Thyroid gland (tissue), 4 donors: ENCODE data around the gene UPP1.

Experiments
- POLR2A ChIP-seq, 2 donors: fragments of 450-650 bp; IDR thresholded peaks; one replicate each; pipeline ENCODE4 v1.6.1; 2017; ENCODE audit warnings: antibody characterized with exemption in 2 of 2, mild to moderate bottlenecking in 2 of 2, moderate library complexity in 1 of 2
- TF ChIP-seq, protein P1 (sequence below), 6 experiments: fragments of 200-600 bp in 3 of 6; fragments of 450-650 bp in 3 of 6; sonication (generic) in 3 of 6; IDR thresholded peaks; one replicate each; pipeline ENCODE4 v1.5.1; 2016 to 2019; ENCODE audit warnings: antibody characterized with exemption in 6 of 6, mild to moderate bottlenecking in 2 of 6, inconsistent platforms in 1 of 6, moderate library complexity in 1 of 6

DNA sequence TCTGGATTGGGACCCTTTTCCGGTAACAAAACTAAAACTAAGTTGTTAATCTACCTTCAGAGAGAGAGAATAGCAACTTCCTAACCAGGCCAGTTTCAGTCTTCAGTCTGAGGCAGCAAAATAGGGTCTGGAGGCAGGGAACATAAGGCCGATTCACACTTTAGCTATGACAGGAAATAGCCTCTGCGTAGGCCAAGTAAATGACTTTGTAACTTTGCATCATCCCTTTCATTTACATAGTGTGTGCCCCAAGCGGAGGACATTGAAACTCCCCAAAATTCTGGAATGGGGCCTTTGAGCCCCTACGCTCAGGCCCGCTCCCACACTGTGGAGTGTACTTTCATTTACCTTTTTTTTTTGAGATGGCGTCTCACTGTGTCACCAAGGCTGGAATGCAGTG lies 1.7 kb upstream of the UPP1 start:
- TF ChIP-seq, protein P1, sequence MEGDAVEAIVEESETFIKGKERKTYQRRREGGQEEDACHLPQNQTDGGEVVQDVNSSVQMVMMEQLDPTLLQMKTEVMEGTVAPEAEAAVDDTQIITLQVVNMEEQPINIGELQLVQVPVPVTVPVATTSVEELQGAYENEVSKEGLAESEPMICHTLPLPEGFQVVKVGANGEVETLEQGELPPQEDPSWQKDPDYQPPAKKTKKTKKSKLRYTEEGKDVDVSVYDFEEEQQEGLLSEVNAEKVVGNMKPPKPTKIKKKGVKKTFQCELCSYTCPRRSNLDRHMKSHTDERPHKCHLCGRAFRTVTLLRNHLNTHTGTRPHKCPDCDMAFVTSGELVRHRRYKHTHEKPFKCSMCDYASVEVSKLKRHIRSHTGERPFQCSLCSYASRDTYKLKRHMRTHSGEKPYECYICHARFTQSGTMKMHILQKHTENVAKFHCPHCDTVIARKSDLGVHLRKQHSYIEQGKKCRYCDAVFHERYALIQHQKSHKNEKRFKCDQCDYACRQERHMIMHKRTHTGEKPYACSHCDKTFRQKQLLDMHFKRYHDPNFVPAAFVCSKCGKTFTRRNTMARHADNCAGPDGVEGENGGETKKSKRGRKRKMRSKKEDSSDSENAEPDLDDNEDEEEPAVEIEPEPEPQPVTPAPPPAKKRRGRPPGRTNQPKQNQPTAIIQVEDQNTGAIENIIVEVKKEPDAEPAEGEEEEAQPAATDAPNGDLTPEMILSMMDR (IDR thresholded peaks at IDR 0.05), result no peak
- TF ChIP-seq POLR2A (IDR thresholded peaks at IDR 0.05), result no peak
